ENCODE data around the gene RFX8. TPM values are rescaled to one million over a fixed set of nuclear protein-coding genes. Genes with fewer than 3 reads are reported as not detected.

The RFX8 gene
- total and polyA plus RNA-seq, 11 donors = 0.12 to 2.0 (median 0.34) TPM; not detected in 5

DNA sequence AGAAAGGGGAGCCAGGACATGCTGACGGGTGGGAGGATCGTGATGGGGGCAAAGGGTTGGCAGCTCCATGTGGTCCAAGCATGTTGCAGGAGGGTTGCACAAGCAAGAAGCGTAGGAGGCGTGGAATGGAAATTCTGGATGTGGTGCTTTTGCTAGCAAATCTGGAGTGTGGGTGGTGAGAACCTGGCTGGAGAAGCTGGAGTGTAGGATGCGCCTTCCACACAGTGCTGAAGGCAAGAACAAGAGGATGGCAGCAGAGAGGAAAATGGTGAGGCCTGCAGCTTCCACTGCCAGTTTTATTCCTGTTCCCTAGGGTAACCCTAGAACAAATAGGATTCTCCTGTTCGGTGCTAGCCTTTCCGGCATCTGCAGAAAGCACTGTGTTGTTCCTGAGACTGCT lies 110.0 kb downstream of the RFX8 start:
- Histone ChIP-seq H3K36me3 (no peaks in the 10 kb centered on the region), H3K9me3 (no peaks in the 10 kb centered on the region), H3K27me3 (no peaks in the 10 kb centered on the region), H3K4me1 (peaks cover 0 to 15% (median 0%) of the 10 kb centered on the region in 12 donors), H3K4me3 (no peak overlapping the region), H3K27ac (no peak overlapping the region)
- 89 to 95% (median 92%) methylated on average over 7 of the region's 7 CpGs for WGBS, 4 donors
- intact Hi-C loops (cut with DNase I) = no loop called here
- TF ChIP-seq POLR2A (IDR thresholded peaks at IDR 0.05) = no peak
- TF ChIP-seq, protein P1, sequence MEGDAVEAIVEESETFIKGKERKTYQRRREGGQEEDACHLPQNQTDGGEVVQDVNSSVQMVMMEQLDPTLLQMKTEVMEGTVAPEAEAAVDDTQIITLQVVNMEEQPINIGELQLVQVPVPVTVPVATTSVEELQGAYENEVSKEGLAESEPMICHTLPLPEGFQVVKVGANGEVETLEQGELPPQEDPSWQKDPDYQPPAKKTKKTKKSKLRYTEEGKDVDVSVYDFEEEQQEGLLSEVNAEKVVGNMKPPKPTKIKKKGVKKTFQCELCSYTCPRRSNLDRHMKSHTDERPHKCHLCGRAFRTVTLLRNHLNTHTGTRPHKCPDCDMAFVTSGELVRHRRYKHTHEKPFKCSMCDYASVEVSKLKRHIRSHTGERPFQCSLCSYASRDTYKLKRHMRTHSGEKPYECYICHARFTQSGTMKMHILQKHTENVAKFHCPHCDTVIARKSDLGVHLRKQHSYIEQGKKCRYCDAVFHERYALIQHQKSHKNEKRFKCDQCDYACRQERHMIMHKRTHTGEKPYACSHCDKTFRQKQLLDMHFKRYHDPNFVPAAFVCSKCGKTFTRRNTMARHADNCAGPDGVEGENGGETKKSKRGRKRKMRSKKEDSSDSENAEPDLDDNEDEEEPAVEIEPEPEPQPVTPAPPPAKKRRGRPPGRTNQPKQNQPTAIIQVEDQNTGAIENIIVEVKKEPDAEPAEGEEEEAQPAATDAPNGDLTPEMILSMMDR (IDR thresholded peaks at IDR 0.05) = no peak
- DNase-seq = no peak
- ATAC-seq = no peak

DNA sequence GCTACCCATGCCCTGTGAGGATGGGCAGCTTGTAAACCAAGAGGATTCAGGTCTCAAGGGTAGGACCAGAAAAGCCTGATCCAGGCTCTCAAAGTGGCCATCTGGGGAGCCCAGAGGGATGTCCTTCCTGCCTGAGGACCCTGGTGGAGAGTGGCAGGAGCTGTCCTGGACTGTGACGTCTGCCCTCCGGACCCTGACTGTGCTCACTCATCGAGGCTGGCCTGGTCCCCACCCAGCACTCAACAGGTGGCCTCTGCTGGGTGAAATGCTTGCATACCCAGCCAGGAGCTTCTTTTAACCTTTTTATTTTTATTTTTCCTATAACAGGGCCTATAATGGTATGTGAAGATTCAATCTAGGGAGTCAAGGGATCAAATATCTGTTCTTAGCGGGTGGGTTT lies 112.1 kb downstream of the RFX8 start:
- no peak for TF ChIP-seq POLR2A (IDR thresholded peaks at IDR 0.05)
- TF ChIP-seq, protein P1 (IDR thresholded peaks at IDR 0.05) = no peak
- Histone ChIP-seq H3K36me3 (no peaks in the 10 kb centered on the region), H3K4me1 (peaks cover 0 to 15% (median 0%) of the 10 kb centered on the region in 12 donors), H3K9me3 (no peaks in the 10 kb centered on the region), H3K27me3 (no peaks in the 10 kb centered on the region), H3K27ac (no peak overlapping the region), H3K4me3 (no peak overlapping the region)
- no peak for ATAC-seq
- no peak for DNase-seq
- intact Hi-C loops (cut with DNase I) = no loop called here
- 71 to 91% (median 85%) methylated on average over 4 of the region's 4 CpGs for WGBS, 4 donors

DNA sequence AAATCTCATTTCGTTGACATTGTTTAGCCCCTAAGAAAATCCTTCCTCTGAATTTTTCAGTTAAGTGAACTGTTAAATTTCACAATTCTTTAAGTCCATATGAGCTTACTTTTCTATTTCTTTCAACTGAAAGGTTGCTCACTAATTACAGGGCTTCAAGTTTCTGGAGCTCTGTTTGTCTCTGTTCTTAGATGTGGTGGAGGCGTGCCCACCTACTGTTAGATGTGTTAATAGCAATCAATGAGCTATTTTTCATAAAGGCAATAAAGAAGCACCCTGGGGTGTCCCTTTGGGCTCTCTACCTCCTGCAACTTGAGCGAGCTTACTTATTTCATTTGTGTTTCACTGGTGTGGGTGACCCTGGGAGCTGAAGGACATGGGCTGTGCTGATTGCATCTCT lies 112.6 kb downstream of the RFX8 start:
- Histone ChIP-seq H3K4me1 (peaks cover 0 to 15% (median 0%) of the 10 kb centered on the region in 12 donors), H3K4me3 (no peak overlapping the region), H3K27ac (peak overlapping the region in 1 of 12 donors; percentile 49), H3K36me3 (no peaks in the 10 kb centered on the region), H3K9me3 (no peaks in the 10 kb centered on the region), H3K27me3 (no peaks in the 10 kb centered on the region)
- ATAC-seq = no peak
- WGBS, 4 donors = 90 to 92% (median 91%) methylated on average over 3 of the region's 3 CpGs
- DNase-seq = no peak
- intact Hi-C loops (cut with DNase I) = no loop called here
- TF ChIP-seq, protein P1 (IDR thresholded peaks at IDR 0.05) = no peak
- TF ChIP-seq POLR2A (IDR thresholded peaks at IDR 0.05) = no peak

DNA sequence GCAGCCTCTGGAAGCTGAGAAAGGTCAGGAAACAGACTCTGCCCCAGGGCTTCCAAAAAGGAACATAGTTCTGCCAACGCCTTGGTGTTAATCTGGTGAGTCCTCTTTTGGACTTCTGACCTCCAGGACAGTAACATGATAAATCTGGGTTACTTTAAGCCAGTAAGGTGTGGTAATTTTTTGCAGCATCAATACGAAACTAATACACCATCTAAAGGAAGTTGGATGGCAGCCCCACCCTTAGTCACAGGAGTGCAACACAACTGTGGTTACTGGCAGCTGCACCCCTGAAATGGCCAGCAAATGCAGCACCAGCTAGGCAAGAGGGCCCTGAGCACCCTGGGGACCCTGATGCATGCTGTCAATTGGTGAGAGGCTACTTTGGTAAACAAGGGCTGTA lies 113.4 kb downstream of the RFX8 start:
- 57 to 75% (median 63%) methylated on average over 2 of the region's 2 CpGs for WGBS, 4 donors

More for the DNA sequence above, 113.4 kb downstream of the RFX8 start:
- peaks cover 0 to 15% (median 0%) of the 10 kb centered on the region in 12 donors for H3K4me1 ChIP-seq
- no peak for ATAC-seq
- no peaks in the 10 kb centered on the region for H3K27me3 ChIP-seq
- H3K27ac ChIP-seq = peak overlapping the region in 1 of 12 donors; percentile 49
- no peak for DNase-seq
- intact Hi-C loops (cut with DNase I) = no loop called here
- no peaks in the 10 kb centered on the region for H3K36me3 ChIP-seq
- no peak overlapping the region for H3K4me3 ChIP-seq
- no peaks in the 10 kb centered on the region for H3K9me3 ChIP-seq
- TF ChIP-seq, protein P1 (IDR thresholded peaks at IDR 0.05) = no peak
- TF ChIP-seq POLR2A (IDR thresholded peaks at IDR 0.05) = no peak
